Measurements from ENCODE around the gene TRPV3. TPM values are rescaled to one million over a fixed set of nuclear protein-coding genes. Genes with fewer than 3 reads are reported as not detected.
"Not testable (repeated sequence)": the region's sequence is repeated elsewhere in the genome, so short reads cannot be mapped to it uniquely, and the experiment has no call there.

The TRPV3 gene
- total RNA-seq, 1 donor from 2014 or later = 1.9 TPM

DNA sequence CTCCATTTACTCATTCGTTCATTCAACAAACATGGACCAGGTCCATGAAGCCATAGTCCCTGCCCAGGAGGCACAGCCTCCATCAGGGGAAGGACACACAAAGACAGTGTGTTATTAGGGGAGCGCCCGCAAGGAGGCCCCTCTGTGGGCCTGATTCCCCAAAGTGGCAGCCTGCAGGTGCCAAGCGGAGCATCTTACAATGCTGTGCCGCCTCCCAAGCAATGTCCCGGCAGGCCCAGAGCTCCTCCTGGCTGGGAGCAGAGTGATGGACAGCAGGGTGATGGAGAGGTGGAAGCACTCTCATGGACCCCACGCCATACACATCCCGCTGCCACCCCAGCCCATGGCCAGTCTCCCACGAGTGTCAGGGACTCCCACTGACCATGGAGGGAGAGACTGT, 25.8 kb upstream of the TRPV3 start:
- H3K9me3 ChIP-seq (ENCODE audit: low read depth) = no peaks in the 10 kb centered on the region
- H3K9me3 Mint-ChIP-seq = no peaks in the 10 kb centered on the region
- H3K36me3 Mint-ChIP-seq = peaks cover 22% of the 10 kb centered on the region
- H3K79me2 ChIP-seq (ENCODE audit: low read depth) = no peaks in the 10 kb centered on the region
- H3K4me3 Mint-ChIP-seq = no peak overlapping the region
- no peak overlapping the region for H3K9ac ChIP-seq
- H3K36me3 ChIP-seq = no peaks in the 10 kb centered on the region
- H3K4me1 ChIP-seq = no peaks in the 10 kb centered on the region
- no peak for DNase-seq (ENCODE audit: low spot score)
- H2AFZ ChIP-seq (replicated peaks) = no peak overlapping the region
- H3K27me3 Mint-ChIP-seq (ENCODE audit: insufficient read depth, low read depth) = no peaks in the 10 kb centered on the region
- H3K27ac Mint-ChIP-seq = no peak overlapping the region
- no peak overlapping the region for H3K27ac ChIP-seq
- no peaks in the 10 kb centered on the region for H4K20me1 ChIP-seq (ENCODE audit: low read depth)
- H3F3A ChIP-seq (ENCODE audit: low read depth) = no peaks in the 10 kb centered on the region
- TF ChIP-seq EZH2phosphoT487 (IDR thresholded peaks at IDR 0.05) = no peak
- no peak for TF ChIP-seq EZH2 (IDR thresholded peaks at IDR 0.05)
- TF ChIP-seq, protein P1, sequence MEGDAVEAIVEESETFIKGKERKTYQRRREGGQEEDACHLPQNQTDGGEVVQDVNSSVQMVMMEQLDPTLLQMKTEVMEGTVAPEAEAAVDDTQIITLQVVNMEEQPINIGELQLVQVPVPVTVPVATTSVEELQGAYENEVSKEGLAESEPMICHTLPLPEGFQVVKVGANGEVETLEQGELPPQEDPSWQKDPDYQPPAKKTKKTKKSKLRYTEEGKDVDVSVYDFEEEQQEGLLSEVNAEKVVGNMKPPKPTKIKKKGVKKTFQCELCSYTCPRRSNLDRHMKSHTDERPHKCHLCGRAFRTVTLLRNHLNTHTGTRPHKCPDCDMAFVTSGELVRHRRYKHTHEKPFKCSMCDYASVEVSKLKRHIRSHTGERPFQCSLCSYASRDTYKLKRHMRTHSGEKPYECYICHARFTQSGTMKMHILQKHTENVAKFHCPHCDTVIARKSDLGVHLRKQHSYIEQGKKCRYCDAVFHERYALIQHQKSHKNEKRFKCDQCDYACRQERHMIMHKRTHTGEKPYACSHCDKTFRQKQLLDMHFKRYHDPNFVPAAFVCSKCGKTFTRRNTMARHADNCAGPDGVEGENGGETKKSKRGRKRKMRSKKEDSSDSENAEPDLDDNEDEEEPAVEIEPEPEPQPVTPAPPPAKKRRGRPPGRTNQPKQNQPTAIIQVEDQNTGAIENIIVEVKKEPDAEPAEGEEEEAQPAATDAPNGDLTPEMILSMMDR (IDR thresholded peaks at IDR 0.05) = no peak
- no peaks in the 10 kb centered on the region for H3K27me3 ChIP-seq
- no peaks in the 10 kb centered on the region for H3K4me1 Mint-ChIP-seq
- H3K4me2 ChIP-seq = no peak overlapping the region
- H3K4me3 ChIP-seq = no peak overlapping the region

DNA sequence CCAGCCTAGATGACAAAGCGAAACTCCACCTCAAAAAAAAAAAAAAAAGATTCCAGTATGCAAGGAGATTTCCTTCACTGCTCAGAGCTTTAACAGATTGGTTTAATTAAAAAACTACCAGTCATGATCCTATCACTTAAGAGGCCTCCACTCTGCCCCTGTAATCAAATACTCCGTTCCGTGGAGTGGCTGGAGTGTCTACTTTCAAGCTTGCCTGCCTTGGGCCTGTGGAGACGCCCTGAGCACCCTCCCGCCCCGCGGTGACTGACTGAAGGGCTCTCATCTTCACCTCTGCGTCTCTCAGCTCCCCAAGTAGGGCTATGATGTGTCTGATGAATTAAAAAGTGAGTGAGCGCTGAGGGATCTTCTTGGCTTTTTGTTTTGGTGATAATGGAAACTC, 25.3 kb upstream of the TRPV3 start:
- H3K9me3 Mint-ChIP-seq = no peaks in the 10 kb centered on the region
- H3F3A ChIP-seq (ENCODE audit: low read depth) = no peaks in the 10 kb centered on the region
- no peaks in the 10 kb centered on the region for H3K27me3 Mint-ChIP-seq (ENCODE audit: insufficient read depth, low read depth)
- no peaks in the 10 kb centered on the region for H3K27me3 ChIP-seq
- no peak overlapping the region for H3K27ac Mint-ChIP-seq
- no peak for DNase-seq (ENCODE audit: low spot score)
- H3K4me1 Mint-ChIP-seq = no peaks in the 10 kb centered on the region
- no peaks in the 10 kb centered on the region for H3K79me2 ChIP-seq (ENCODE audit: low read depth)
- H4K20me1 ChIP-seq (ENCODE audit: low read depth) = no peaks in the 10 kb centered on the region
- H3K9me3 ChIP-seq (ENCODE audit: low read depth) = no peaks in the 10 kb centered on the region
- TF ChIP-seq, protein P1 (IDR thresholded peaks at IDR 0.05) = no peak
- TF ChIP-seq EZH2phosphoT487 (IDR thresholded peaks at IDR 0.05) (no peak), EZH2 (IDR thresholded peaks at IDR 0.05) (no peak)
- no peak overlapping the region for H3K9ac ChIP-seq
- H2AFZ ChIP-seq (replicated peaks) = no peak overlapping the region
- no peak overlapping the region for H3K4me3 Mint-ChIP-seq
- H3K4me2 ChIP-seq = no peak overlapping the region
- H3K4me3 ChIP-seq = no peak overlapping the region
- no peaks in the 10 kb centered on the region for H3K4me1 ChIP-seq
- H3K36me3 ChIP-seq = no peaks in the 10 kb centered on the region
- H3K27ac ChIP-seq = no peak overlapping the region
- peaks cover 22% of the 10 kb centered on the region for H3K36me3 Mint-ChIP-seq

DNA sequence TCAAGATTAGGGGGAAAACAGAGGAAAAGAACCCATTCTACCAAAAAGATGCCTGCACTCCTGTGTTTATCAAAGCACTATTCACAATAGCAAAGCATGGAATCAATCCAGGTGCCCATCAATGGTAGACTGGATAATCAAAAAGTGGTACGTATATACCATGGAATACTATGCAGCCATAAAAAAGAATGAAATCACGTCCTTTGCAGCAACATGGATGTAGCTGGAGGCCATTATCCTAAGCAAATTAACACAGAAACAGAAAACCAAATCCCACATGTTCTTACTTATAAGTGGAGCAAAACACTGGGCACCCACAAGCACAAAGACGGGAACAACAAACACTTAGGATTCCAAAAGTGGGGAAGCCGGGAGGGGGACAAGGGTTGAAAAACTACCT, 21.1 kb upstream of the TRPV3 start:
- not testable (repeated sequence) for H3K9me3 ChIP-seq (ENCODE audit: low read depth); H4K20me1 ChIP-seq (ENCODE audit: low read depth); H3K27ac ChIP-seq; H3F3A ChIP-seq (ENCODE audit: low read depth); H3K4me1 ChIP-seq; H3K27me3 Mint-ChIP-seq (ENCODE audit: insufficient read depth, low read depth); H2AFZ ChIP-seq (replicated peaks); H3K4me3 ChIP-seq; H3K4me2 ChIP-seq; H3K27ac Mint-ChIP-seq; H3K9me3 Mint-ChIP-seq; H3K79me2 ChIP-seq (ENCODE audit: low read depth); H3K9ac ChIP-seq; H3K4me1 Mint-ChIP-seq; H3K4me3 Mint-ChIP-seq; H3K27me3 ChIP-seq; DNase-seq (ENCODE audit: low spot score); H3K36me3 ChIP-seq
- peaks cover 20% of the 10 kb centered on the region for H3K36me3 Mint-ChIP-seq

DNA sequence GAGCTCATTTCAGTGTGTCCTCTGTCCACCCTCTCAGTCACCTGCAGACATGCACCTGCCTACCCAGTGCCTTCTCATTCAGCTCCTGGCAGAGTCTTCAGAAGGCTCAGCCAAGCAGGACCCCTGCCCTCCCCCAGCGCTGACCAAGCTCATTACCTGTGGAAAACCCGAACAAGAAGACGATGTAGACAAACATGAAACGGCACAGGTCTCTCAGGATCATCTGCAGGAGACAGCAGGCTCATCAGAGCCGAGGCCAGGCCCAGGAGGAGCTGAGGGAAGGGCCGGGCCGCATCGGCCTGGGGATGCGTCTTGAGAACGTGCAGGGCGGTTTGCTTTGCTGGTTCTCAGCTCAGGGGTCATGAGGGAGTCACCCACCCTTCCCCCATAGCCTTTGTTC, 19.4 kb upstream of the TRPV3 start:
- no peak overlapping the region for H3K4me3 ChIP-seq
- H3K9ac ChIP-seq = no peak overlapping the region
- H3K27me3 Mint-ChIP-seq (ENCODE audit: insufficient read depth, low read depth) = no peaks in the 10 kb centered on the region
- no peak overlapping the region for H3K4me2 ChIP-seq
- H3K4me1 ChIP-seq = no peaks in the 10 kb centered on the region
- no peak overlapping the region for H3K27ac ChIP-seq
- no peaks in the 10 kb centered on the region for H3K4me1 Mint-ChIP-seq
- no peaks in the 10 kb centered on the region for H4K20me1 ChIP-seq (ENCODE audit: low read depth)
- TF ChIP-seq, protein P1 (IDR thresholded peaks at IDR 0.05) = no peak
- TF ChIP-seq EZH2phosphoT487 (IDR thresholded peaks at IDR 0.05) (no peak), EZH2 (IDR thresholded peaks at IDR 0.05) (no peak)
- H2AFZ ChIP-seq (replicated peaks) = no peak overlapping the region
- peaks cover 15% of the 10 kb centered on the region for H3K36me3 Mint-ChIP-seq
- no peak overlapping the region for H3K4me3 Mint-ChIP-seq
- H3F3A ChIP-seq (ENCODE audit: low read depth) = no peaks in the 10 kb centered on the region
- H3K9me3 Mint-ChIP-seq = no peaks in the 10 kb centered on the region
- no peaks in the 10 kb centered on the region for H3K79me2 ChIP-seq (ENCODE audit: low read depth)
- no peak overlapping the region for H3K27ac Mint-ChIP-seq
- no peaks in the 10 kb centered on the region for H3K36me3 ChIP-seq
- no peak for DNase-seq (ENCODE audit: low spot score)
- H3K27me3 ChIP-seq = no peaks in the 10 kb centered on the region
- no peaks in the 10 kb centered on the region for H3K9me3 ChIP-seq (ENCODE audit: low read depth)

All from neural progenitor cell (in vitro differentiated cells).